ENCODE data around the gene PNPLA2.

PNPLA2 gene

DNA sequence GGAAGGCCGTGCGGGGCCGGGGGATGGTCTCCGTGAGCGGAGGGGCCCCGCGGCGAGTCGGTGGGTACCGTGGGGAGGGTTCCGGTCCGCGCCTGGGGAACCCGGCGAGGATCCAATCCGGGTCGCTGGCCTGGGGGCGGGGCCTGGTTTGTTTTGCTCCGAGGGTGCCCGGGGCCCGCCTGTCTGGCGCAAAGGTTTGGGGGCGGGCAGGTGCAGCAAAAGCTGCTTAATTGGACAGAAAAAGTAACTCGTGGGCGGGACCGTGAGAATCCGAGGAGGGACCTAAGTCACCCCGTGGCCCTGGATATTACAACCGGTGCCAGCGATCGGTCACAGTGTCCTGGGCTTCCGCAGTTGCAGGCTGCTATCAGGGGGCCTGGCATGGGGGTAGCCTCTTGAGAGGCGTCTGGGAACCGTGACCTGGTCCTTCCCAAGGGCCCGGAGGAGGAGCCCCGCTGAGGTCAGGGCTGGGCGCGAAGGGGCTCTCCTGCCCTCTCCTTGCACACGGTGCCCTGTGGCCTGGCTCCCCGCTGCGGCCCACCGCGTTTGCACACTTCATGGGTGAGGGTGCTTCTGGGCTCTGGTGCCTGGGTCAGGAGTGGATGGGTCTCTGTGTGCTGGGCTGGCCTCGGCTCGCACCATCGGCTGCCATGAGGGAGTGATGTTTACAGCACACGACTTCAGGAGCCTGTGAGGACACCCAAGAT lies 1.4 kb downstream of the PNPLA2 start:
- peak; percentile 47 for DNase-seq

DNA sequence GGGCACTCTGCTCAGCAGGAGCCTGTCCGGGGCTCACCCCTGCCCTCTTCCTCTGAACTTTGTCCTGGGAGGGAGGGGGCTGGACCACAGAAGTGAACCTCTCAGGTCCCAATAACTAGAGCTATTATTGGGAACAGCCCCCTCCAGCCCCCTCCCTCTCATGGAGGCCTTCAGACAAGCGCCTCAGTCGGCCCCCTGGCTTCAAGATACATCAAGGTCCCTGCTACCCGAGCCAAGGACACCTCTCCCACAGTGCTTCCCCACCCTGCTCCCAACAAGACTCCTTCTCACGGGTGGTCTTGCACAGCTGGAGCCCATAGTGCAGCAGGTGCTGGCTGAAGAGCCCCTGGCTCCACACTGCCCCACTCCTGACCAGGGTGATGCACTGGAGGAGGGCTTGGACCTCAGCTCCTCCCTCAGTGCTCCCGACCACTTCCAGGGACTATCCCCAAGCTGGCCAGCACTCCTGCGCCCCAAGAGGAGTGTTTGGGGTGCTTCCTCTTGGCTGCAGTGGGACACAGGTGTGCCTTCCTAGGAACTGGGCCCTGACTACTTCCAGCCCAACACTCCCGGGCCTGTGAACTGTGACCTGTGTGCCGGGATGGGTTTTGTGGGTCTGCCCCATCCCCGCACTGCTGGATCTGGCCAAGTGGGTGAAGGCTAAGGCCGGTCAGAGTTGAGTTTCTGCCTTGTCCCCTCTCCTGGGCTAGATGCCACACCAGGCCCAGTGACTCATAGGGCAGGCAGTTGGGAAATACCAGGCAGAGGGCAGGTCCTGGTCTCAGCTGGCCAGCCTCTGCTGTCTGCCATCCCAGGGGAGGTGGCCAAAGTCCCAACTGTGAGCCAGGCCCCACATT lies 2.2 kb downstream of the PNPLA2 start:
- DNase-seq, result no peak

GRCh38 chr11:821512-822371 lies 3.0 kb downstream of the PNPLA2 start:
- DNase-seq, result no peak

DNA sequence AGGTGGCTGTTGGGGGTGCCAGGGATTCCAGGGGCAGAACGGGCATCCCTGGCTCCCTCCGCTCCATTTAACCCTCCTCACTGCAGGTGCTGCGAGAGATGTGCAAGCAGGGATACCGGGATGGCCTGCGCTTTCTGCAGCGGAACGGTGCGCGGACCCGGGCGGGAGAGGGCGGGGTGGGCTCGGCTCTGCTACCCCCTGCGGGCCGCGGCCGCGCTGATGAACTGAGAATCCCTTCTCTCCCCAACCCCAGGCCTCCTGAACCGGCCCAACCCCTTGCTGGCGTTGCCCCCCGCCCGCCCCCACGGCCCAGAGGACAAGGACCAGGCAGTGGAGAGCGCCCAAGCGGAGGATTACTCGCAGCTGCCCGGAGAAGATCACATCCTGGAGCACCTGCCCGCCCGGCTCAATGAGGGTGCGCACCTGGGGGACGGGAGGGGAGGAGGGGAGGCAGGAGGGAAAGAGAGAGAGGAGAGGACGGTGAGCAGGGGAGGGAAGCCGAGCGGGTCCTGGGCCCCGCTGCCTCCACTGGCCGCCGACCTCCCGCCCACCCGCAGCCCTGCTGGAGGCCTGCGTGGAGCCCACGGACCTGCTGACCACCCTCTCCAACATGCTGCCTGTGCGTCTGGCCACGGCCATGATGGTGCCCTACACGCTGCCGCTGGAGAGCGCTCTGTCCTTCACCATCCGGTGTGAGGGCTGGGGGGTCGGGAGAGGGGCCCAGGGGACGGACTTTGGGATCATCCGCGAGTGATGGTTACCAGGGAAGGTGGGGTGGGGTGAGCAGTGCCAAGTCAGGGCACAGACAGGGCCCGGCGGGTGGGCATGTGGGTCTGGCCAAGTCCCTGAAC lies 5.0 kb downstream of the PNPLA2 start:
- no peak for DNase-seq

DNA sequence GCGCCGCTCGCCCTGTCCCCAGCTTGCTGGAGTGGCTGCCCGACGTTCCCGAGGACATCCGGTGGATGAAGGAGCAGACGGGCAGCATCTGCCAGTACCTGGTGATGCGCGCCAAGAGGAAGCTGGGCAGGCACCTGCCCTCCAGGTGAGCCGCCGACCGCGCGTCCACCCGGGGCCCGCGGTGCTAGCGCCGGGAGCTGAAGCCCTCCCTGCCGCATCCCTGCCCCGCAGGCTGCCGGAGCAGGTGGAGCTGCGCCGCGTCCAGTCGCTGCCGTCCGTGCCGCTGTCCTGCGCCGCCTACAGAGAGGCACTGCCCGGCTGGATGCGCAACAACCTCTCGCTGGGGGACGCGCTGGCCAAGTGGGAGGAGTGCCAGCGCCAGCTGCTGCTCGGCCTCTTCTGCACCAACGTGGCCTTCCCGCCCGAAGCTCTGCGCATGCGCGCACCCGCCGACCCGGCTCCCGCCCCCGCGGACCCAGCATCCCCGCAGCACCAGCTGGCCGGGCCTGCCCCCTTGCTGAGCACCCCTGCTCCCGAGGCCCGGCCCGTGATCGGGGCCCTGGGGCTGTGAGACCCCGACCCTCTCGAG lies 5.7 kb downstream of the PNPLA2 start:
- no peak for DNase-seq

DNA sequence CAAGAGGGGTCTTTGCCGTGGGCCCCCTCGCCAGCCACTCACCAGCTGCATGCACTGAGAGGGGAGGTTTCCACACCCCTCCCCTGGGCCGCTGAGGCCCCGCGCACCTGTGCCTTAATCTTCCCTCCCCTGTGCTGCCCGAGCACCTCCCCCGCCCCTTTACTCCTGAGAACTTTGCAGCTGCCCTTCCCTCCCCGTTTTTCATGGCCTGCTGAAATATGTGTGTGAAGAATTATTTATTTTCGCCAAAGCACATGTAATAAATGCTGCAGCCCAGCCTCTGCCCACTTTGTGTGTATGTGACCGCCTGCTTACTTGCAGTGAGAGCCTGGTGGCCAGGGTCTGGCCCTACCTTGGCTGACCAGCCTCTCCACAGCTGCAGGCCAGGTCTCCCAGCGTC lies 6.2 kb downstream of the PNPLA2 start:
- DNase-seq, result no peak

DNA sequence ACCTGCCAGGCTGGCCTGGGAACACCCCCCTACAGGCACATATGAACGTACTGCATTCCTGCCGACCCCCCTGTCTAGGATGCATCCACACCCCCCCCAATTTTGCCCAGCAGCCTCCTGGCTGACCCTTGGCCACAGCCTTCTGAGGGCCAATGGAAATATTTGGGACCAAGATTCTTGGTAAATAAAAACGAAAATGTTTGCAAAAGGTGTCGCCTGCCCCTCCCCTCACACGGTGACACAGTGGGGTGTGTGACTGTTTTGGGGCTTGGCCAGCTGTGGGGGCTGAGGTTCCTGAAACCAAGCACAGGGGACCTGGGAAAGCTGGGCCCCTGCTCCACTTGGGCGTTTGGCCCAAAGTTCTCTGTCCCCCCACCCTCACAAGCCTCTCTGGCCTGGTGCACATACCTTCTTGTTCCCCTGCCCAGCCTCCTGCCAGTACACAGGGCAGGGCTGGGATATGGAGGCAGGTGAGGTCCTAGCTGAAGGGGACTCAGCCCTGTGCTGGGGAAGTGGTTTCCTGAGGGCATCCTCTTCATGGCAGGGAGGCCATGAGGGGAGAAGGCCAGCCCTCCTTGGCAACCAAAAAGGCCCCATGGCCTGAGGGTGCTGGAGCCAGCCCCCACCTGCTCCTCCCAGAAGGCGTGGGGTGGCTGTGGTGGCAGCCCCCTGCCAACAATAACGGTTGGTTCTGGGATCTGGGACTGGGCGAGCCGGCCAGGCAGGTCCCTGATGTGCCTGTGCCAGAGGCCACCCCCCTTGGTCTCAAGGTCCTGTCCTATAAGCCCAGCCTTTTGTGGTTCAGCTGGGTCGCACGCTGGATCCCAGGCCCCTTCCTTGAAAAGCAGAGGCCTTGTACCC lies 6.9 kb downstream of the PNPLA2 start:
- no peak for DNase-seq

DNA sequence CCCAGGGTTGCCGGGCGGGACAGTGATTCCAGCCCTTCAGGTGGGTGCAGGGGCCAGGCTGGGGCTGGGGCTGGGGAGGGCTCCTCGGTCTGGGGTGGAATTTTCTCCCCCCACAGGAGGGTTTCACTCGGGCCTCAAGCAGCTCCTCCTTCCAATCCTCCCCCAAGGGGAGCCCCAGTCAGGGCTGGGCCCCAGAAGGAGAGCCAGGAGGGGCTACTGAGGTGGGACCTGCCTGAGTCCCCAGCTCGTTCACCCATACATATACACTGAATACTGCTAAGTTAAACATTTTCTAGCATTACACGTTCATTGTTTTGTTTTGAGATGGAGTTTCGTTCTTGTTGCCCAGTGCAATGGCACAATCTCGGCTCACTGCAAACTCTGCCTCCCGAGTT lies 7.5 kb downstream of the PNPLA2 start:
- no peak for DNase-seq

DNA sequence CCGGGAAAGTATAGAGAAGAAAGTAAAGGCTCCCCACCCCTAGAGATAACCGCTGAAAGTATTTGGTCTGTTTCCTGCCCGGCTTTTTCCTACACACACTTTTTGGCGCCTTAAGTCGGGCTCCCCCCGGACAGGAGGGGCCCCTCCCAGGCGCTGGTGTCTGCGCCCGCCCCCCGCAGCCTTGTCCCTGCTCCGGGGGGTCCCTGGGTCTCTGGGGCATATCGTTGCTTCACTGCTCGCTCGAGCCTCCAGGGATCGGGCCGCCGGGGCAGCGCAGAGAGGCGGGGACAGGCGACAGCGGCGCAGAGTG lies 8.1 kb downstream of the PNPLA2 start:
- no peak for DNase-seq

DNA sequence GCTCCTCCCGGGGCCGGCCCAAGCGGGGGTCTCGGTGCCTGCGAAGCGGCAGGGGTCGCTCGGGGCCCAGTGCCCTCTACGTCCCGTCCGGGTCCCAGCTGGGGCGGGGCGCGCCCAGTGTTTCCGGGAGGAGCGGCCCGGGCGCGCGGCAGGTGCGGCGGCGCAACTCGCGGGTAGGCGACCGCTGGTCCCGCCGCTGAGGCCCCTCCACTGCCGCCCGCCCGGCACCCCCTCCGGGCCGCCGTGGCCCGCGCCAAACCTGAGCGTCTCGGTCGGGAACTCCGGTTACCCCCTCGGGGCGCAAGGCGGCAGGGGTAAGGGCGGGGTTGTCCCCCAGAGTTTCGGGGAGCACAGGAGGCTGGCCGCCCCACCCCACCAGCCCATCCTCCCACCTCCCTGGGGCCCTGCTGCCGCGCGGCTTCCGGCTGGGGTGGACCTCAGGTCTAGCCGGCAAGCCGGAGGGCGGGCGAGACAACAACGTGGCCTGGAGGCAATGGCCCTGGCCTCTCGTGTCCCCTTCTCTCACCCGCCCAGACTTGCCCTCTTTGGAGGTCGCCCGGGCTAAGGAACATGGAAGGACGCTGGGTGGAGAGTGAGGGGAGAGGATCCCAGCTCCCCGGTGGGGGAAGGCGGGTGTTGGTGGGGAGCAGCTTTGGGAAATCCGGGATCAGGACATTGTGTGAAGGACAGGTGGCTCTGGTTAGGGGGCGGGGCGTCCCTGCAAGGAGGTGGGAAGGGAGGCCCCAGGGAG lies 8.6 kb downstream of the PNPLA2 start:
- peak; percentile 11 for DNase-seq

GRCh38 chr11:827897-828192 lies 9.1 kb downstream of the PNPLA2 start, which contains the start of gene CRACR2B:
Gene CRACR2B, plus strand, starts transcription at chr11:827919. Its CDS starts 689 bp downstream, at chr11:828608.
- no peak for DNase-seq

- DNase-seq, result no peak
Measured at GRCh38 chr11:828506-829175, 9.9 kb downstream of the PNPLA2 start.

- no peak for DNase-seq
Measured at GRCh38 chr11:829176-829846, 10.6 kb downstream of the PNPLA2 start.

GRCh38 chr11:829847-830294 lies 11.2 kb downstream of the PNPLA2 start:
- no peak for DNase-seq

DNA sequence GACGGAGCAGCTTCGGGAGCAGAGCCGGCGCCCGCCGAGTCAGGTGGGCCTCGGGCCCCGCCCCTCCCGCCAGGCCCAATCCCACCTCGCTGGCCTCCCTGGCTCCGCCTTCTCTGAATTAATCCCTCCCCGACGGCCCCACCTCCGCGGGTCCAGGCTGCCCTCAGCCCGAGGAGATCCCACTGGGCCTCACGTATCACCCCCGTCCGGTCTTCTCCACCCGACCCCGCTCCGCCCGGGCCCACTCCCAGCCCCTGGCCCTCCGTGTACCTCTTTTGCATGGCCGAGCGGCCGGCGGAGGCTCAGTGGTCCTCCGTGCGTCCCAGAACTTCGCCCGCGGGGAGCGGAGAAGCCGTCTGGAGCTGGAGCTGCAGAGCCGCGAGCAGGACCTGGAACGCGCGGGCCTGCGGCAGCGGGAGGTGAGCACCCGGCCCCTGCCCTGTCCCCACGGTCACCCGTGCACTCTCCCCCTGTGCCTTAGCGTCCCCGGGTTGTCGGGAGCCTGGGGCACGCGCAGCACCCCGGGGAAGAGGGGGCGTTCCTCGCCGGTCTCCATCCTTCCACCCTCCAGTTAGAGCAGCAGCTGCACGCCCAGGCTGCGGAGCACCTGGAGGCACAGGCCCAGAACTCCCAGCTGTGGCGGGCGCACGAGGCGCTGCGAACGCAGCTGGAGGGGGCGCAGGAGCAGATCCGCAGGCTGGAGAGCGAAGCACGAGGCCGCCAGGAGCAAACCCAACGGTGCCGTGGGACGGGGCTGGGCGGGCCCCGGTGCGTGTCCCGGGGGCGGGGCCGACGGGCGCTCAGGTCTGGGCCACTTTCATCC lies 11.8 kb downstream of the PNPLA2 start:
- DNase-seq, result peak; percentile 66

DNA sequence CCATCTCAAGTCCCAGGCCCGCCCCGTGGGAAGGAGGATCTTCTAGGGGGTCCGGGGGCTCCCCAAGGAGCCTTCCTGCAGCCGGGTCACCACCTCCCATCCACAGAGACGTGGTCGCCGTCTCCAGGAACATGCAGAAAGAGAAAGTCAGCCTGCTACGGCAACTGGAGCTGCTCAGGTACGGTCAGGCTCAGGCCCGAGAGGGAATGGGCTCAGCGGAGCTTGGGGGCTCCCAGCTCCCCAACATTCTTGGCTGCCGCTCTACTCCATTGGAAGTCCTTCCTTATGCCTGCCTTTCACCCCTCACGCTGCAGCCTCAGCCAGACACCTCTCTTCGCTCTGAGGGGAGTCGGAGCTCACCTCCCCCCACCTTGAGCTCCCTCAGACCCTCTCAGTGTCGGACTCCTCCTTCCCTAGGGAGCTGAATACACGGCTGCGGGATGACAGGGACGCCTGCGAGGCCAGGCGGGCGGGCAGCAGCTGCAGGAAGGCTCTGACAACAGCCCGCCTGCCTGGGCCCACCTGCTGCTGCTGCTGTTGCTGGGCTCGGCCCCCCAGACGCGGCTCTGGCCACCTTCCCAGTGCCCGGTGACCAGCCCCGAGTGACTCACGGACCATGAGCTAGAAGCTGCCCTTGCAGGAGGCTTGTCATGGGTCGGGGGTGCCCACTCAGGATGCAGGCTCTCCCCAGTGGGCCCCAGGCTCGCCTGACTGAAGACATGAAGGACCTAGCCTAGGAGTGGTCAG lies 12.6 kb downstream of the PNPLA2 start:
- DNase-seq, result no peak

DNA sequence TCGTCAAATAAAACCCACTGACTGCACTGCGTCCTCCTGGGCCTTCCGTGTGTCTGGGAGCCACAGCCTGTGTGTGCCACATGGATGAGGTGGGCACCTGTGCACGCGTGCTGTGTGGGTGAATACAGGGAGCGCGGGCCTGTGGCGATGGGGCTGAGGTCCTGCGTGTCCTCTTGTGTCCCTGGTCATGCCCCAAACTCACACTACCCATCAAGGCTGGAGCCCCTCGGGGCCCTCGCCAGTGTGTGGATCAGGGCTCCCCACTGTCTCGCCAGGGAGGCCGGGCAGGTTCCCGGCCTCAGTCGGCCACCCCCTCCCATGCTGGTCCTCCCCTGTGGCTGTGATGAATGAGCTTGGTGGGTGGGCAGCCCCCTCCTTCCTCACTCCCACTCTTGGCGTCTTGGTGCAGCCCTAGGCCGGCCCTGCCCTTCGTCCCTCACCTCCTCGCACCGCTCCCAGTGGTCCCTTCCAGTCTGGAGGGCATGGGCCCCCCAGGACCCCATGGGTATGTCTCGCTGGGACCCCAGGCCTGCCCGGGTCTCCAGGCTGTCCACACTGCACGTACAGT lies 13.3 kb downstream of the PNPLA2 start:
- DNase-seq, result no peak

All from NCI-H2171 treated with DMSO at 0.1 percent for 48 hours (cell line).